ENCODE data around the gene FAM168A. TPM values are rescaled to one million over a fixed set of nuclear protein-coding genes. Genes with fewer than 3 reads are reported as not detected.

Gene FAM168A
- total RNA-seq, 4 donors from 2014 or later, result 17.7 to 40.1 (median 22.2) TPM

GRCh38 chr11:73507086-73507485 lies 90.8 kb downstream of the FAM168A start:
- H3K36me3 ChIP-seq, result no peaks in the 10 kb centered on the region
- H3K27ac ChIP-seq, result no peak overlapping the region
- WGBS, result 83% methylated on average over 2 of the region's 2 CpGs
- H3K4me1 ChIP-seq, result no peaks in the 10 kb centered on the region
- H3K4me3 ChIP-seq, result no peak overlapping the region
- no peak for TF ChIP-seq EP300 (IDR thresholded peaks at IDR 0.05)
- TF ChIP-seq CTCF (IDR thresholded peaks at IDR 0.05), result no peak
- no peak for TF ChIP-seq POLR2A (IDR thresholded peaks at IDR 0.05)
- TF ChIP-seq POLR2AphosphoS5 (IDR thresholded peaks at IDR 0.05), result no peak
- no peaks in the 10 kb centered on the region for H3K9me3 ChIP-seq
- no peak for DNase-seq (ENCODE audit: low spot score in 2 of 2)
- H3K27me3 ChIP-seq, result no peaks in the 10 kb centered on the region

DNA sequence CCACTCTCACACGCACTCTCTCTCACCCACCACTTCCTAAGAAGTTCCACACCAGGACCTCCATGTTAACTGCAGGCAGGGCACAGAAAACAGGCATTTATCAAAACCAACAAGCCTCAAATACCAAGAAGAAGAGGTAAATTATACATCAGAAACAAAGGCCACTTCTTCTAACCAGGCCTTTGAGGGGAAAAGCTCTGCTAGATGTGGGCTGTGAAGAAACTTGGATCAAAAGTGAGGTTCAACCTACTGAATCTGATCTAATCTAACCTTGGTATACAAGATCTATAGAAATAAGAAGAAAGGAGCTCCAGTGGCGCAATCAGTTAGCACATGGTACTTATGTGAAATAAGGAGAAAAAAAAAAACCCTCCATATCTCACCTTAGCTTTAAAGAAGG lies 91.9 kb downstream of the FAM168A start:
- Histone ChIP-seq H3K36me3 (no peaks in the 10 kb centered on the region), H3K4me3 (no peak overlapping the region), H3K9me3 (no peaks in the 10 kb centered on the region), H3K4me1 (no peaks in the 10 kb centered on the region), H3K27me3 (no peaks in the 10 kb centered on the region), H3K27ac (no peak overlapping the region)
- DNase-seq (ENCODE audit: low spot score in 2 of 2), result no peak
- TF ChIP-seq POLR2AphosphoS5 (IDR thresholded peaks at IDR 0.05), result no peak
- TF ChIP-seq CTCF (IDR thresholded peaks at IDR 0.05), result no peak
- TF ChIP-seq EP300 (IDR thresholded peaks at IDR 0.05), result no peak
- no peak for TF ChIP-seq POLR2A (IDR thresholded peaks at IDR 0.05)
- WGBS, result 94% methylated on average over 2 of the region's 2 CpGs

- TF ChIP-seq CTCF (IDR thresholded peaks at IDR 0.05) (no peak), EP300 (IDR thresholded peaks at IDR 0.05) (no peak), POLR2AphosphoS5 (IDR thresholded peaks at IDR 0.05) (no peak), POLR2A (IDR thresholded peaks at IDR 0.05) (no peak)
- Histone ChIP-seq H3K36me3 (no peaks in the 10 kb centered on the region), H3K27ac (no peak overlapping the region), H3K27me3 (no peaks in the 10 kb centered on the region), H3K4me3 (no peak overlapping the region), H3K4me1 (peaks cover 5% of the 10 kb centered on the region), H3K9me3 (no peaks in the 10 kb centered on the region)
- DNase-seq (ENCODE audit: low spot score in 2 of 2), result no peak
- 73% methylated on average over 2 of the region's 6 CpGs for WGBS
These were observed 99.6 kb downstream of the FAM168A start for GRCh38 chr11:73498343-73498742.

DNA sequence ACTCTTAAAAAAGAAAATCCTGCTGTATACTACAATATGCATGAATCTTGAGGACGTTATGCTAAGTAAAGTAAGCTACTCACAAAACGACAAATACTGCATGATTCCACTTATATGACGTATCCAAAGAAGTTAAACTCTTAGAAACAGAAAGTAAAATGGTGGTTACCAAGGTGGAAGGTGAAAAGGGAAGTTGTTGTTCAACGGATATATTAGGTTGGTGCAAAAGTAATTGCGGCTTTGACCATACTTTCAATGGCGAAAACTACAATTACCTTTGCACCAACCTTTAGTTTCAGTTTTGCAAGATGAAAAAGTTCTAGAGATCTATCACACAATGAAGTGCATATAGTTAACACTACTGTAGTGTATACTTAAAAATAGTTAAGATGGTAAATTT lies 101.8 kb downstream of the FAM168A start:
- H3K9me3 ChIP-seq, result no peaks in the 10 kb centered on the region
- no peak overlapping the region for H3K27ac ChIP-seq
- H3K27me3 ChIP-seq, result no peaks in the 10 kb centered on the region
- 95% methylated on average over 6 of the region's 6 CpGs for WGBS
- no peak overlapping the region for H3K4me3 ChIP-seq
- no peaks in the 10 kb centered on the region for H3K36me3 ChIP-seq
- H3K4me1 ChIP-seq, result peaks cover 8% of the 10 kb centered on the region
- DNase-seq (ENCODE audit: low spot score in 2 of 2), result no peak
- TF ChIP-seq POLR2A (IDR thresholded peaks at IDR 0.05), result no peak
- no peak for TF ChIP-seq CTCF (IDR thresholded peaks at IDR 0.05)

- H3K4me3 ChIP-seq, result no peak overlapping the region
- TF ChIP-seq EP300 (IDR thresholded peaks at IDR 0.05) (no peak), POLR2AphosphoS5 (IDR thresholded peaks at IDR 0.05) (no peak), POLR2A (IDR thresholded peaks at IDR 0.05) (no peak)
- DNase-seq (ENCODE audit: low spot score in 2 of 2), result no peak
- 96% methylated on average over 2 of the region's 2 CpGs for WGBS
- no peaks in the 10 kb centered on the region for H3K36me3 ChIP-seq
- peaks cover 8% of the 10 kb centered on the region for H3K4me1 ChIP-seq
- H3K27me3 ChIP-seq, result no peaks in the 10 kb centered on the region
- no peak overlapping the region for H3K27ac ChIP-seq
- H3K9me3 ChIP-seq, result no peaks in the 10 kb centered on the region
These were observed 102.2 kb downstream of the FAM168A start for GRCh38 chr11:73495731-73496130.

DNA sequence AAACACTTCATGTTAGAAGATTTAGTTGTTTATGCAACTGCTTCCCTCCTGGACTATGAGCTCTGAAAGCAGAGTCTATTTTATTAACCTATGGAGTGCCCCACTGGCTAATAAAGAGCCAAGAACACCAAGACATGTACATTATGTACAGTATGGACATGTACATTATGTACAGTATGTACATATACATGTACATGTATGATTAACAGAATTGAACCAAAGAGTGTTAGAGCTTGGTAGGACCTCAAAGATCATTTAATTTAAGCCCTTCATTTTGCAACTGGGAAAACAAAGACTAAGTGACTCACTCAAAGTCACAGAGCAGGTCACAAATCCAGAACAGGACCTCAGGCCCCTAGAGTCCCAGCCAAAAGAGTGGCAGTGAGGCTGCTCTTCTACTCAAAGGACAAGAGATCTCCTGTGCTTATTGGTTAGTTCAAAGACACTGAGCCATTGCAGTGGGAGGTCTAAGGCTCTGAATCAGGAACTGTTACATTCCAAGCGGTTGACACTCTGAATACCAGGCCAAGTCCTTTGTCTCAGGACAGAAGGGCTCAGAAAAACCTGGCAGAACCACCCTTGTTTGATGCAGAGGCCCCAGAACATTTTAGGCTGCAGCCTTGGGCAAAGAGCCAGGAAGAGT lies 103.8 kb downstream of the FAM168A start:
- no peak for TF ChIP-seq CTCF (IDR thresholded peaks at IDR 0.05)
- TF ChIP-seq POLR2AphosphoS5 (IDR thresholded peaks at IDR 0.05), result no peak
- no peak for TF ChIP-seq EP300 (IDR thresholded peaks at IDR 0.05)
- TF ChIP-seq POLR2A (IDR thresholded peaks at IDR 0.05), result no peak
- Histone ChIP-seq H3K9me3 (no peaks in the 10 kb centered on the region), H3K36me3 (no peaks in the 10 kb centered on the region), H3K4me1 (peaks cover 8% of the 10 kb centered on the region), H3K27ac (peak overlapping the region; percentile 29), H3K4me3 (no peak overlapping the region), H3K27me3 (no peaks in the 10 kb centered on the region)
- no peak for DNase-seq (ENCODE audit: low spot score in 2 of 2)
- WGBS, result 54% methylated on average over 1 of the region's 1 CpG
